Measurements from ENCODE around the gene LGI1.

The LGI1 gene

GRCh38 chr10:93755443-93756116 lies 2.2 kb upstream of the LGI1 start:
- DNase-seq = no peak

GRCh38 chr10:93756118-93756517 lies 1.6 kb upstream of the LGI1 start:
- no peak for DNase-seq

- no peak for DNase-seq
These were observed 600 bp upstream of the LGI1 start for GRCh38 chr10:93757136-93757535.

GRCh38 chr10:93758508-93758885 lies 761 bp downstream of the LGI1 start:
- no peak for DNase-seq

GRCh38 chr10:93758891-93759410 lies 1.2 kb downstream of the LGI1 start:
- no peak for DNase-seq

- DNase-seq = no peak
These were observed 2.8 kb downstream of the LGI1 start for GRCh38 chr10:93760490-93760889.

- DNase-seq = no peak
These were observed 5.2 kb downstream of the LGI1 start for GRCh38 chr10:93762979-93763391.

- DNase-seq = no peak
These were observed 9.2 kb downstream of the LGI1 start for GRCh38 chr10:93766918-93767317.

- DNase-seq = no peak
These were observed 10.1 kb downstream of the LGI1 start for GRCh38 chr10:93767724-93768399.

GRCh38 chr10:93768892-93769291 lies 11.2 kb downstream of the LGI1 start:
- no peak for DNase-seq

- no peak for DNase-seq
These were observed 13.6 kb downstream of the LGI1 start for GRCh38 chr10:93771354-93771753.

GRCh38 chr10:93773120-93773519 lies 15.4 kb downstream of the LGI1 start:
- no peak for DNase-seq

- DNase-seq = no peak
These were observed 16.0 kb downstream of the LGI1 start for GRCh38 chr10:93773705-93774104.

- no peak for DNase-seq
These were observed 17.6 kb downstream of the LGI1 start for GRCh38 chr10:93775356-93775755.

- no peak for DNase-seq
These were observed 19.4 kb downstream of the LGI1 start for GRCh38 chr10:93777092-93777491.

- DNase-seq = no peak
These were observed 26.3 kb downstream of the LGI1 start for GRCh38 chr10:93784059-93784458.

GRCh38 chr10:93788413-93789208 lies 30.9 kb downstream of the LGI1 start:
- DNase-seq = no peak

GRCh38 chr10:93790439-93790838 lies 32.7 kb downstream of the LGI1 start:
- DNase-seq = no peak

- no peak for DNase-seq
These were observed 38.4 kb downstream of the LGI1 start for GRCh38 chr10:93796167-93796566.

- no peak for DNase-seq
These were observed 40.1 kb downstream of the LGI1 start for GRCh38 chr10:93797825-93798224.

GRCh38 chr10:93799155-93799708 lies 41.5 kb downstream of the LGI1 start:
- no peak for DNase-seq

GRCh38 chr10:93804200-93804599 lies 46.5 kb downstream of the LGI1 start:
- peak; percentile 34 for DNase-seq

- no peak for DNase-seq
These were observed 49.2 kb downstream of the LGI1 start for GRCh38 chr10:93806903-93807302.

Data from COR-L47 (cell line).